DMS53 (cell line): ENCODE measurements around the gene NDUFV1.
"Not testable (repeated sequence)": the region's sequence is repeated elsewhere in the genome, so short reads cannot be mapped to it uniquely, and the experiment has no call there.

Source experiments
- DNase-seq: peaks from one replicate; lab custom pipeline; 2025; lab: John Stamatoyannopoulos, UW

Gene NDUFV1

DNA sequence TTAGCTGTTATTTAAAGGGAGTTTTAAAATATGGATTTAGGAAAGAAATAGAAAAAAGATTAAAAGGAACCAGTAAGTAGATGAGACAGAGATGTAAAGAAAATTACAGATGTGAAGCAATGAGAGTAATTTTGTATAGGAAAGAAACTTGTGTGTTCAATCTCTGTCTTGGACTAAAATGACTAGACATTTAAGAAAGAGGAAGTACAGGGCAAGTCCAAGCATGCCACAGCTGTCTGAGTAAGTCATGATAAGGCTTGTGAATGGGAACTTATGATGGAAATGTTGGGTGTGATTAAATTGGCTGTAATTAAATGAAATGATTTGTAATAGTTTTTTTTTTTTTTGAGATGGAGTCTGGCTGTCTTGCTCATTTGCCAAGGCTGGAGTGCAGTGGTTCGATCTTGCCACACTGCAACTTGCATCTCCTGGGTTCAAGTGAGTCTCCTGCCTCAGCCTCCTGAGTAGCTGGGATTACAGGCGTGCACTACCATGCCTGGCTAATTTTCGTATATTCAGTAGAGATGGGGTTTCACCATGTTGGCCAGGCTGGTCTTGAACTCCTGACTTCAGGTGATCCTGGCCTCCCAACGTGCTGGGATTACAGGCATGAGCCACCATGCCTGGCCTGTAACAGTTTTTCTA, 49.7 kb downstream of the NDUFV1 start:
- DNase-seq: peak; percentile 37

DNA sequence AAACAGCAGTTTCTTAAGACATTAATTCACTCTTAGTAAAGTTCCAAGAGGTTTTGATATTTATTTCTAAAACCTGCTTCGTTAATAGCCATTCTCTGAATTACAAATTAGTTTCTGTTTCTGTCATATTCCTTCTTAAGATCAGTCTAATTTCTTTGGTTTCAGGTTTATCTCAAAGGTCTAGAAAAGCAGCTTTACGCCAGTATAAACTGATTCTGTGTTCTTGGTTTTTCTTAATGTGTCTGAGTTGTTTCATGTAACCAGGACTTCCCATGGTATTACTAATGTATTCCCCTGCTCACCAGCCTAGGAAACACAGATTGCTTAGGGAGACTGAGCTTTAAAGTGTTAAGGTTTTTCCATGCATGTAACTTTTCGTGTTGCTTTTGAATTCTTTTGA, 50.6 kb downstream of the NDUFV1 start:
- no peak for DNase-seq

DNA sequence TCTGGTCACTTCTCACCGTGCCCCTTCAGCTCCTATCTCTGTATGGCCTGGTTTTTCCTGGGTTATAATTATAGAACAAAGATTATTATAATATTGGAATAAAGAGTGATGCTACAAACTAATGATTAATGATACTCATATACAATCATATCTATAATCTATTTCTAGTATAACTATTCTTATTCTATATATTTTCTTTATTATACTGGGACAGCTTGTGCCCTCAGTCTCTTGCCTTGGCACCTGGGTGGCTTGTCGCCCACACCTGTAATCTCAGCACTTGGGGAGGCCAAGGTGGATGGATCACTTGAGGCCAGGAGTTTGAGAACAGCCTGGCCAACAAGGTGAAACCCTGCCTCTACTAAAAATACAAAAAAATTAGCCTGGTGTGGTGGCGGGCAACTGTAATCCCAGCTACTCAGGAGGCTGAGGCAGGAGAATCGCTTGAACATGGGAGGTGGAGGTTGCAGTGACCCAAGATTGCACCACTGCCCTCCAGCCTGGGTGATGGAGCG, 53.0 kb downstream of the NDUFV1 start:
- not testable (repeated sequence) for DNase-seq

- DNase-seq: not testable (repeated sequence)
Observed at GRCh38 chr11:67660752-67661151, 54.0 kb downstream of the NDUFV1 start.
